GM18517 (cell line): Measurements from ENCODE around the gene ERI3.

Source experiments
- ATAC-seq: cut with Tn5 transposase; IDR thresholded peaks from one replicate; pipeline ENCODE4 v1.9.1; 2021; ENCODE audit warnings: mild to moderate bottlenecking, moderate library complexity; ENCODE audit not compliant: unreplicated experiment

The ERI3 gene

GRCh38 chr1:44351289-44351688 is 3.8 kb downstream of the ERI3 start:
- no peak for ATAC-seq

GRCh38 chr1:44348061-44348485 is 7.0 kb downstream of the ERI3 start:
- ATAC-seq, result no peak

GRCh38 chr1:44347280-44347679 is 7.8 kb downstream of the ERI3 start:
- ATAC-seq, result no peak

- ATAC-seq, result no peak
These were observed 8.2 kb downstream of the ERI3 start for GRCh38 chr1:44346878-44347277.

- no peak for ATAC-seq
These were observed 8.9 kb downstream of the ERI3 start for GRCh38 chr1:44346184-44346583.

- ATAC-seq, result no peak
These were observed 9.8 kb downstream of the ERI3 start for GRCh38 chr1:44345187-44345775.

GRCh38 chr1:44339731-44340130 is 15.3 kb downstream of the ERI3 start:
- no peak for ATAC-seq

GRCh38 chr1:44338136-44338535 is 16.9 kb downstream of the ERI3 start:
- no peak for ATAC-seq

GRCh38 chr1:44336668-44337067 is 18.4 kb downstream of the ERI3 start:
- ATAC-seq, result no peak

GRCh38 chr1:44334968-44335367 is 20.1 kb downstream of the ERI3 start:
- no peak for ATAC-seq

GRCh38 chr1:44333376-44333775 is 21.7 kb downstream of the ERI3 start:
- ATAC-seq, result no peak

GRCh38 chr1:44332505-44332904 is 22.6 kb downstream of the ERI3 start:
- ATAC-seq, result no peak

GRCh38 chr1:44330935-44331334 is 24.1 kb downstream of the ERI3 start:
- ATAC-seq, result no peak

- ATAC-seq, result no peak
These were observed 26.2 kb downstream of the ERI3 start for GRCh38 chr1:44328671-44329416.

- ATAC-seq, result no peak
These were observed 27.2 kb downstream of the ERI3 start for GRCh38 chr1:44327679-44328491.

- no peak for ATAC-seq
These were observed 28.1 kb downstream of the ERI3 start for GRCh38 chr1:44326821-44327465.

- no peak for ATAC-seq
These were observed 28.9 kb downstream of the ERI3 start for GRCh38 chr1:44326024-44326701.

GRCh38 chr1:44323947-44324346 is 31.1 kb downstream of the ERI3 start:
- ATAC-seq, result no peak

- no peak for ATAC-seq
These were observed 32.7 kb downstream of the ERI3 start for GRCh38 chr1:44322367-44322766.

GRCh38 chr1:44321466-44321865 is 33.6 kb downstream of the ERI3 start:
- no peak for ATAC-seq
